B cell (primary cell): ENCODE results near the gene CEND1. TPM values are rescaled to one million over a fixed set of nuclear protein-coding genes. Genes with fewer than 3 reads are reported as not detected.

ENCODE experiments used
- ATAC-seq: fragments of 200-7000 bp; cut with Tn5 transposase; one replicate; pipeline ENCODE4 v1.10.0; 2021; ENCODE audit warnings: low read depth, mild to moderate bottlenecking, moderate number of reproducible peaks, moderate library complexity
- CTCF ChIA-PET: fragments of 350-600 bp; sonication (Branson Sonifier 250); formaldehyde crosslinking; loops from one replicate; lab custom pipeline; 2021; ENCODE audit warnings: antibody characterized with exemption, inconsistent platforms; lab: Charles Lee
- POLR2A ChIA-PET: fragments of 350-600 bp; sonication (Branson Sonifier 250); formaldehyde crosslinking; loops from one replicate; lab custom pipeline; 2021; ENCODE audit warnings: antibody characterized with exemption; lab: Charles Lee
- DNase-seq: peaks from one replicate; pipeline ENCODE4 v3.0.0; 2013
- H2AFZ ChIP-seq: 2 replicates; pipeline ENCODE4 v1.6.1; 2012; ENCODE audit warnings: mild to moderate bottlenecking, low read depth, low read length; ENCODE audit not compliant: insufficient read depth, poor library complexity, severe bottlenecking
- H3K27ac ChIP-seq, 2 donors: 1 replicate in 1 of 2; 2 replicates in 1 of 2; pipeline ENCODE4 v1.5.1; 2012 to 2013; ENCODE audit warnings: low read length in 2 of 2, mild to moderate bottlenecking in 2 of 2, moderate library complexity in 1 of 2
- H3K27me3 ChIP-seq, 4 experiments: fragments of 200-600 bp in 1 of 4; sonication (generic) in 1 of 4; replicated peaks in 1 of 4; 1 replicate in 2 of 4; 2 replicates in 2 of 4; pipeline versions ENCODE4 v1.6.1 to v1.7.0; 2013 to 2016; ENCODE audit warnings: low read length in 3 of 4, mild to moderate bottlenecking in 2 of 4, mixed read lengths in 1 of 4, moderate library complexity in 1 of 4; ENCODE audit not compliant: insufficient read depth in 4 of 4, control insufficient read depth in 3 of 4; ENCODE audit errors: control extremely low read depth in 1 of 4
- H3K36me3 ChIP-seq, 2 experiments: replicated peaks in 1 of 2; 1 replicate in 1 of 2; 2 replicates in 1 of 2; pipeline versions ENCODE4 v1.6.1 to v1.7.1; 2013; ENCODE audit warnings: low read length in 1 of 2; ENCODE audit not compliant: insufficient read depth in 2 of 2, control insufficient read depth in 1 of 2; ENCODE audit errors: control extremely low read depth in 1 of 2, extremely low read depth in 1 of 2
- H3K4me1 ChIP-seq, 2 donors: fragments of 200-600 bp in 1 of 2; sonication (generic) in 1 of 2; 1 replicate in 1 of 2; 2 replicates in 1 of 2; pipeline versions ENCODE4 v1.5.1 to v1.6.1; 2013 to 2017; ENCODE audit warnings: low read length in 2 of 2; ENCODE audit not compliant: control insufficient read depth in 2 of 2, insufficient read depth in 2 of 2
- H3K4me2 ChIP-seq: replicated peaks from 2 replicates; pipeline ENCODE3; 2012; ENCODE audit warnings: mild to moderate bottlenecking, low read depth, low read length; ENCODE audit not compliant: poor library complexity, severe bottlenecking
- H3K4me3 ChIP-seq, 5 experiments: fragments of 200-600 bp in 1 of 5; sonication (generic) in 1 of 5; 1 replicate in 3 of 5; 2 replicates in 2 of 5; pipeline versions ENCODE4 v1.5.1 to v1.7.0; 2011 to 2016; ENCODE audit warnings: low read length in 4 of 5, mild to moderate bottlenecking in 4 of 5, low read depth in 2 of 5, control low read depth in 1 of 5, moderate library complexity in 1 of 5; ENCODE audit not compliant: insufficient read depth in 1 of 5; ENCODE audit errors: control extremely low read depth in 1 of 5, extremely low read depth in 1 of 5
- H3K79me2 ChIP-seq: fragments of 200-600 bp; sonication (generic); one replicate; pipeline ENCODE4 v1.6.0; 2016; ENCODE audit warnings: low read length; ENCODE audit not compliant: control insufficient read depth, insufficient read depth
- H3K9ac ChIP-seq: fragments of 200-600 bp; sonication (generic); 2 replicates; pipeline ENCODE4 v1.6.1; 2017; ENCODE audit warnings: mild to moderate bottlenecking, low read length, moderate library complexity
- H3K9me3 ChIP-seq, 3 donors: one replicate each; pipeline versions ENCODE4 v1.6.1 to v1.7.1; 2013; ENCODE audit warnings: low read length in 2 of 3; ENCODE audit not compliant: control insufficient read depth in 2 of 3, insufficient read depth in 1 of 3; ENCODE audit errors: control extremely low read depth in 1 of 3
- H4K20me1 ChIP-seq: 2 replicates; pipeline ENCODE4 v1.6.0; 2012; ENCODE audit warnings: mild to moderate bottlenecking, low read length; ENCODE audit not compliant: insufficient read depth, control insufficient read depth, poor library complexity, severe bottlenecking
- H3K27ac Mint-ChIP-seq: one replicate; pipeline ENCODE4 v1.8.0; 2021; ENCODE audit warnings: mixed read lengths
- H3K27me3 Mint-ChIP-seq: one replicate; pipeline ENCODE4 v1.8.0; 2021; ENCODE audit warnings: mixed read lengths
- H3K4me1 Mint-ChIP-seq: one replicate; pipeline ENCODE4 v1.8.0; 2021; ENCODE audit warnings: mixed read lengths
- H3K4me3 Mint-ChIP-seq: one replicate; pipeline ENCODE4 v1.8.0; 2021; ENCODE audit warnings: mixed read lengths
- H3K9me3 Mint-ChIP-seq: one replicate; pipeline ENCODE4 v1.8.0; 2022; ENCODE audit warnings: mixed read lengths; ENCODE audit not compliant: insufficient read depth
- EZH2 ChIP-seq: IDR thresholded peaks from 2 replicates; pipeline ENCODE4 v1.6.1; 2012; ENCODE audit warnings: borderline replicate concordance, low read depth, mild to moderate bottlenecking, moderate library complexity, low read length; ENCODE audit not compliant: insufficient read depth, poor library complexity, severe bottlenecking
- WGBS: methylation state at CpG from one replicate; pipeline ENCODE4 v1.1.5; 2013; ENCODE audit warnings: missing lambda C conversion rate; ENCODE audit not compliant: insufficient coverage; 5-methylcytosine and 5-hydroxymethylcytosine counted together
- intact Hi-C: fragments of 100-400 bp; cut with micrococcal nuclease; formaldehyde crosslinking; loops from one replicate; pipeline ENCODE4 v1.10.0; 2022
- polyA plus RNA-seq: library from polyadenylated mRNA; depleted of rRNA; stranded (reverse); fragments of >200 nt; gene quantifications from 2 replicates; pipeline ENCODE4 v1.2.3, GENCODE V29; 2012
- total RNA-seq, 2 donors: library from RNA; stranded (reverse); fragments of 120-200 nt in 1 of 2; gene quantifications; 1 replicate in 1 of 2; 2 replicates in 1 of 2; pipeline versions ENCODE4 v1.2.3 to v1.2.4, GENCODE V29; 2013 to 2022
- TF ChIP-seq, protein P1 (sequence below): fragments of 200-600 bp; IDR thresholded peaks from one replicate; pipeline ENCODE4 v1.8.0; 2022; ENCODE audit warnings: antibody characterized with exemption, mild to moderate bottlenecking

CEND1 gene
- total and polyA plus RNA-seq, 2 donors (not counting 1 experiment from before 2014, with no cell fraction given), result 0.13 to 0.39 TPM

DNA sequence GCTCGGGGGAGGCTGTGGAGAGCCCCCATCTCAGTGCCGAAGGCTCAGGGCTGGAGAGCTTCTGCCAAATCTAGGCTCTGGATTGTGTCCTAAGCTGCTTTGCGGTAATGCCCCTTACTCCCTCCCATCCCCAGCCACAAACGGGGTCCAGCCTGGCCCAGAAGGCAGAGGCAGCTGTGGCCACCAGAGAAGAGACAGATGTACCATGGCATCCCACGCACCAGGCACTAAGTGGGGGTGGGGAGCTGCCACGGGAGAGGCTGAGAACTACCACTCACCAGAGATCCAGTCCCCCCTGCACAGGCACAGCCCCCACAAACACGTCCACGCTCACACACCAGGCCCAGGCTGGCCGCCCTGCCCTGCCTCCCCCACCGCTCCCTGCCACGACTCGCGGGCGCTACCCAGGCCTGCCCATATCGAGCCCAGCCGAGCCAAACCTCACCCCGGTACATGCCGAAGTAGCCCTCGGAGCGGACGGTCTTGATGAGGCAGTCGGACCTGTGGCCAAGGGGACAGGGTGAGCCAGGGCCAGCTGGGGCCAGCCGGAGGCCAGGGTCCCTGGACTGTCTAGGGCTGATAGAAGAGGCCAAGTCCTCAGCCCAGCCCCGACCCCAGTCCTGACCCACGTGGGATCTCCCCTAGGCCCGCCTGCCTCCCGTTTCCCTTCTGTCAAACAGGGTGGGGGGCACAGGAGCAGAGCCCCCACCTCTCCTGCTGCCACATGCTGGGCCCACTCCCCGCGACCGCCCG is 4.3 kb upstream of the CEND1 start:
- intact Hi-C loops, result loop anchor here (10.0 kb wide), 1 partner anchor 339 kb away; the partner anchor contains the start of gene PTDSS2
- Mint-ChIP-seq H3K27ac (no peak overlapping the region), H3K9me3 (no peaks in the 10 kb centered on the region), H3K4me3 (peak overlapping the region; percentile 27), H3K4me1 (peaks cover 21% of the 10 kb centered on the region), H3K27me3 (no peaks in the 10 kb centered on the region)
- H3K36me3 ChIP-seq, result peaks cover 0 to 7% of the 10 kb centered on the region in 2 experiments
- no peak overlapping the region for H3K4me2 ChIP-seq
- TF ChIP-seq, protein P1, sequence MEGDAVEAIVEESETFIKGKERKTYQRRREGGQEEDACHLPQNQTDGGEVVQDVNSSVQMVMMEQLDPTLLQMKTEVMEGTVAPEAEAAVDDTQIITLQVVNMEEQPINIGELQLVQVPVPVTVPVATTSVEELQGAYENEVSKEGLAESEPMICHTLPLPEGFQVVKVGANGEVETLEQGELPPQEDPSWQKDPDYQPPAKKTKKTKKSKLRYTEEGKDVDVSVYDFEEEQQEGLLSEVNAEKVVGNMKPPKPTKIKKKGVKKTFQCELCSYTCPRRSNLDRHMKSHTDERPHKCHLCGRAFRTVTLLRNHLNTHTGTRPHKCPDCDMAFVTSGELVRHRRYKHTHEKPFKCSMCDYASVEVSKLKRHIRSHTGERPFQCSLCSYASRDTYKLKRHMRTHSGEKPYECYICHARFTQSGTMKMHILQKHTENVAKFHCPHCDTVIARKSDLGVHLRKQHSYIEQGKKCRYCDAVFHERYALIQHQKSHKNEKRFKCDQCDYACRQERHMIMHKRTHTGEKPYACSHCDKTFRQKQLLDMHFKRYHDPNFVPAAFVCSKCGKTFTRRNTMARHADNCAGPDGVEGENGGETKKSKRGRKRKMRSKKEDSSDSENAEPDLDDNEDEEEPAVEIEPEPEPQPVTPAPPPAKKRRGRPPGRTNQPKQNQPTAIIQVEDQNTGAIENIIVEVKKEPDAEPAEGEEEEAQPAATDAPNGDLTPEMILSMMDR, result no peak
- TF ChIP-seq EZH2, result no peak
- no peak overlapping the region for H3K27ac ChIP-seq
- H3K27me3 ChIP-seq, result peaks cover 0 to 13% (median 3%) of the 10 kb centered on the region in 4 experiments
- ChIA-PET POLR2A (interaction anchor here (1.1 kb wide), 1 partner anchor 48 kb away, joined by 3 read pairs; the partner anchor contains the start of genes POLR2L and TSPAN4), CTCF (interaction anchor here (1.0 to 1.2 kb wide), 2 partner anchors 17 to 44 kb away, joined by 3 read pairs; partner anchors contain the start of gene GATD1)
- peaks cover 36% of the 10 kb centered on the region for H3K79me2 ChIP-seq
- peaks cover 22 to 41% of the 10 kb centered on the region in 2 donors for H3K4me1 ChIP-seq
- DNase-seq (no peak), ATAC-seq (no peak)
- H4K20me1 ChIP-seq, result peaks cover 64% of the 10 kb centered on the region
- H3K9ac ChIP-seq, result no peak overlapping the region
- H2AFZ ChIP-seq, result no peak overlapping the region
- WGBS, result 96% methylated on average over 24 of the region's 31 CpGs
- H3K4me3 ChIP-seq, result no peak overlapping the region
- H3K9me3 ChIP-seq, result peaks cover 0 to 3% (median 0%) of the 10 kb centered on the region in 3 donors
